Kidney (tissue), 14 donors: ENCODE results near the gene CAPN15. TPM values are rescaled to one million over a fixed set of nuclear protein-coding genes. Genes with fewer than 3 reads are reported as not detected.

ENCODE experiments used
- DNase-seq, 5 donors: peaks; one replicate each; pipeline ENCODE4 v3.0.0-alpha.2; 2013 to 2020
- FAIRE-seq: peaks from 2 replicates; lab custom pipeline; 2012; peaks lifted over from hg19 to GRCh38; lab: Jason Lieb, UNC
- H3K27ac ChIP-seq, 2 donors: one replicate each; pipeline ENCODE4 v1.7.0; 2013; ENCODE audit warnings: low read depth in 2 of 2, low read length in 2 of 2, inconsistent platforms in 1 of 2
- H3K27me3 ChIP-seq: one replicate; pipeline ENCODE4 v1.7.1; 2013; ENCODE audit warnings: low read length, inconsistent platforms; ENCODE audit not compliant: control insufficient read depth, insufficient read depth
- H3K36me3 ChIP-seq, 3 donors: one replicate each; pipeline versions ENCODE4 v1.7.0 to v1.7.1; 2013; ENCODE audit warnings: low read length in 3 of 3, control low read depth in 1 of 3, inconsistent platforms in 1 of 3; ENCODE audit not compliant: insufficient read depth in 3 of 3, control insufficient read depth in 2 of 3
- H3K4me1 ChIP-seq, 3 donors: one replicate each; pipeline versions ENCODE4 v1.7.0 to v1.7.1; 2013; ENCODE audit warnings: low read length in 3 of 3, inconsistent platforms in 1 of 3, low read depth in 1 of 3; ENCODE audit not compliant: control insufficient read depth in 2 of 3, insufficient read depth in 2 of 3
- H3K4me3 ChIP-seq, 3 donors: one replicate each; pipeline versions ENCODE4 v1.7.0 to v1.8.1; 2013; ENCODE audit warnings: low read length in 3 of 3, control low read depth in 1 of 3, inconsistent platforms in 1 of 3
- H3K9ac ChIP-seq, 3 donors: one replicate each; pipeline versions ENCODE4 v1.7.0 to v1.7.1; 2013; ENCODE audit warnings: low read length in 3 of 3, control low read depth in 1 of 3, inconsistent platforms in 1 of 3
- H3K9me3 ChIP-seq, 3 donors: one replicate each; pipeline versions ENCODE4 v1.7.0 to v1.7.1; 2013; ENCODE audit warnings: low read length in 3 of 3, control low read depth in 1 of 3, inconsistent platforms in 1 of 3; ENCODE audit not compliant: control insufficient read depth in 2 of 3, insufficient read depth in 1 of 3
- intact Hi-C: fragments of 100-400 bp; cut with DNase I; formaldehyde crosslinking; loops from one replicate; pipeline ENCODE4 v1.11.1; 2022
- polyA plus RNA-seq: library from polyadenylated mRNA; stranded (reverse); fragments of 350-450 nt; fragmentation: Illumina TruSeq; extraction: RNeasy Lipid Tissue Mini Kit (QIAGEN cat#74804); gene quantifications from one replicate; pipeline ENCODE4 v1.2.3, GENCODE V29; 2014; ENCODE audit warnings: low read depth, low replicate concordance; ENCODE audit not compliant: insufficient read depth
- total RNA-seq: library from RNA; stranded (reverse); fragmentation: NEBNext Ultra II Directional; extraction: Animal tissue kit (Norgen Biotek cat#: 25700); gene quantifications from one replicate; pipeline ENCODE4 v1.2.1, GENCODE V29; 2021
- TF ChIP-seq, protein P1 (sequence below): IDR thresholded peaks from 3 replicates; pipeline ENCODE4 v1.5.1; 2012; ENCODE audit warnings: mild to moderate bottlenecking, moderate library complexity, borderline replicate concordance; ENCODE audit not compliant: insufficient read depth; ENCODE audit errors: extremely low read depth
- donor health status: control.
- donor health status: control.
- donor health status: control.
- donor health status: control.
- donor health status: control.
- donor health status: DM: yes; HTN: yes; CAD: no.
- donor health status: Normal renal cell carcinoma (clear cell type).

The CAPN15 gene
- total and polyA plus RNA-seq, 2 donors from 2014 or later = 17.9 to 52.9 TPM

DNA sequence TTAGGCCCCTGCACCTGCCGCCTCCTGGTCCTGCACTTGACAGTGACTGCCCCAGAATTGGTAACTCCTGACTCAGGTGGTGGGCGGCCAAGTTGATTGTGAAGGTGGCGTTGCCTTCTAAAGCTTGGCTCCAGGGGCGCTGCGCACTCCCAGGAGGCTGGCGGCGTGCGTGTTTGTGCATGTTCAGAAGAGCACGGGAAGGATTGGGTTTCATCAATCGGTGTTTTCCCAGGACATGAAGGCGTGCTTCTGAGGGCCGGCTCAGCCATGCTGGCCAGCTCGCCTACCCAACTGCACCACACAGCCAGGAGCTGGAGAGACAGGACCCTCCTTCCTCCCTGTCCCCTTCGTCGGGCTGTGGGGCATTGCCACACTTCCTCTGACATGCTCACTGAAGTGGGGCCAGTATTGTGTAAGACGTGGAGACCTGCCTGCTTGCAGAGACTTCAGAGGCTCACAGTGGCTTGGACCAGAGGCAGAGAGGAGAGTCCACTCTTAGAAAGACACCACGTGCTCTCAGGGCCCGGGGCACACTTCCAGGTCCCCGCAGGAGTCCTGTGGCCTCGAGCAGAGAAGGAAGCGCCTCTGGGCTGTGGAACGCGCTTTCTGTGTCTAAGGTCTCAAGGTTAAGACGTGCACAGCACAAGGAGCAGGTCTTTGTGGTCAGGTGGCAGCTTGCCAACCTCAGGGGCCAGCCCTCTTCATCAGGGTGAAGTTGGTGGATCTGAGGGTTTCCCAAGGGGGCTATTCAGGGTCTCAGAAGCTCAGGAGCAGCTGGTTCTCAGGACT is 65.2 kb downstream of the CAPN15 start:
- H3K27ac ChIP-seq = peak overlapping the region; percentile 82 to 94
- H3K36me3 ChIP-seq = no peaks in the 10 kb centered on the region
- H3K27me3 ChIP-seq = no peaks in the 10 kb centered on the region
- peaks cover 6 to 56% (median 35%) of the 10 kb centered on the region in 3 donors for H3K4me1 ChIP-seq
- peak overlapping the region in 2 of 3 donors; percentile 63 to 75 for H3K9ac ChIP-seq
- peak overlapping the region in 1 of 3 donors; percentile 29 for H3K4me3 ChIP-seq
- intact Hi-C loops = no loop called here
- peak in 4 of 5 donors; percentile 57 to 85 (median 72) for DNase-seq
- TF ChIP-seq, protein P1, sequence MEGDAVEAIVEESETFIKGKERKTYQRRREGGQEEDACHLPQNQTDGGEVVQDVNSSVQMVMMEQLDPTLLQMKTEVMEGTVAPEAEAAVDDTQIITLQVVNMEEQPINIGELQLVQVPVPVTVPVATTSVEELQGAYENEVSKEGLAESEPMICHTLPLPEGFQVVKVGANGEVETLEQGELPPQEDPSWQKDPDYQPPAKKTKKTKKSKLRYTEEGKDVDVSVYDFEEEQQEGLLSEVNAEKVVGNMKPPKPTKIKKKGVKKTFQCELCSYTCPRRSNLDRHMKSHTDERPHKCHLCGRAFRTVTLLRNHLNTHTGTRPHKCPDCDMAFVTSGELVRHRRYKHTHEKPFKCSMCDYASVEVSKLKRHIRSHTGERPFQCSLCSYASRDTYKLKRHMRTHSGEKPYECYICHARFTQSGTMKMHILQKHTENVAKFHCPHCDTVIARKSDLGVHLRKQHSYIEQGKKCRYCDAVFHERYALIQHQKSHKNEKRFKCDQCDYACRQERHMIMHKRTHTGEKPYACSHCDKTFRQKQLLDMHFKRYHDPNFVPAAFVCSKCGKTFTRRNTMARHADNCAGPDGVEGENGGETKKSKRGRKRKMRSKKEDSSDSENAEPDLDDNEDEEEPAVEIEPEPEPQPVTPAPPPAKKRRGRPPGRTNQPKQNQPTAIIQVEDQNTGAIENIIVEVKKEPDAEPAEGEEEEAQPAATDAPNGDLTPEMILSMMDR = no peak
- no peak for FAIRE-seq
- H3K9me3 ChIP-seq = no peaks in the 10 kb centered on the region

DNA sequence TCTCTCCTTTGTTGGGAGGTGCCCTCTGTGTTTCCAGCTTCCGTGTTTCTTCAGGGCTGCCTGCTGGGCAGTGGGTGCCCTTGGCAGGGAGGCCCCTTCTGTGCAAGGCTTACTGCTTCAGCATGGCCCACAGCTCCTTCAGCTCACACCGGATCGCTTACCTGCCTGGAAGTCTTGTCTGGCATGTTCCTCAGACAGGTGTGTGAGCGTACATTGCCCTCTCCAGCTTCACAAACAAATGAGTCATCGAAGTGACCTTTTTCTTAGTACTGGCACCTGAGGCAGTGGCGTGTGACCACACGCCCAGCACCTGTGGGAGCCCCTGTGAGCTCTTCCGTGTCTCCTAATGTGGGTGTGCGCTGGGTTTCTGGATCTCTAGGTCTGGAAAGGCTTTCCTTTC is 65.9 kb downstream of the CAPN15 start:
- FAIRE-seq (no peak), DNase-seq (peak in 1 of 5 donors; percentile 90)
- Histone ChIP-seq H3K36me3 (no peaks in the 10 kb centered on the region), H3K9ac (peak overlapping the region in 1 of 3 donors; percentile 65), H3K27ac (peak overlapping the region; percentile 82 to 94), H3K27me3 (no peaks in the 10 kb centered on the region), H3K9me3 (no peaks in the 10 kb centered on the region), H3K4me3 (peak overlapping the region in 1 of 3 donors; percentile 29), H3K4me1 (peaks cover 6 to 51% (median 30%) of the 10 kb centered on the region in 3 donors)
- TF ChIP-seq, protein P1 = no peak
- intact Hi-C loops = no loop called here

GRCh38 chr16:593807-594206 is 66.3 kb downstream of the CAPN15 start:
- TF ChIP-seq, protein P1 = no peak
- H3K9me3 ChIP-seq = no peaks in the 10 kb centered on the region
- peak overlapping the region in 1 of 3 donors; percentile 29 for H3K4me3 ChIP-seq
- FAIRE-seq (no peak), DNase-seq (peak in 2 of 5 donors; percentile 41 to 72)
- peaks cover 6 to 47% (median 30%) of the 10 kb centered on the region in 3 donors for H3K4me1 ChIP-seq
- intact Hi-C loops = no loop called here
- peak overlapping the region; percentile 82 to 94 for H3K27ac ChIP-seq
- no peaks in the 10 kb centered on the region for H3K27me3 ChIP-seq
- peak overlapping the region in 1 of 3 donors; percentile 65 for H3K9ac ChIP-seq
- no peaks in the 10 kb centered on the region for H3K36me3 ChIP-seq
